WI38 (cell line): ENCODE measurements around the gene KRTAP2-2.
"Not testable (repeated sequence)": the region's sequence is repeated elsewhere in the genome, so short reads cannot be mapped to it uniquely, and the experiment has no call there.

ENCODE experiments used
- H3K4me3 ChIP-seq: 2 replicates; pipeline ENCODE4 v1.5.1; 2011; ENCODE audit warnings: low read depth, mild to moderate bottlenecking, control low read depth, low read length
- TF ChIP-seq, protein P1 (sequence below): IDR thresholded peaks from 2 replicates; pipeline ENCODE4 v1.5.1; 2012; ENCODE audit warnings: low read depth, mild to moderate bottlenecking, control low read depth, low read length

Gene KRTAP2-2, protein sequence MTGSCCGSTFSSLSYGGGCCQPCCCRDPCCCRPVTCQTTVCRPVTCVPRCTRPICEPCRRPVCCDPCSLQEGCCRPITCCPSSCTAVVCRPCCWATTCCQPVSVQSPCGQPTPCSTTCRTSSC

DNA sequence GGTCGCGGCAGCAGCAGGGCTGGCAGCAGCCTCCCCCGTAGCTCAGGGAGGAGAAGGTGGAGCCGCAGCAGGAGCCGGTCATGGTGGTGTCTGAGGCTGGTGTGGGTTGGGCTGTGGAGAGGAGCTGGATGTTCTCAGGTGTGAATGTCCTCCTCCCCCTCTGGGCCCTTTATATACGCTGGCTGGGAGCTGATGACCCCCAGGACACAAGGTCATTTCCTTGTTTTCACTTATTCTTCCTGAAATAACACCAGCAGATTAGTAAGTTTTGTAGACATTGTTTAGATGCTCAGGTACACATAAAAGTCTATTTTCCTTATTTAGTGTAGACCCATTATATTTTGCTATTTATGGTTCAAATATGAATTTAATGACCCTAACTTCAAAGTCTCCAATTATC, at the start of gene KRTAP2-2:
Gene KRTAP2-2 (minus strand): TSS at position 101 of the 400 bp plus-strand sequence. CDS start 19 bp downstream, at position 82.
- H3K4me3 ChIP-seq = not testable (repeated sequence)

DNA sequence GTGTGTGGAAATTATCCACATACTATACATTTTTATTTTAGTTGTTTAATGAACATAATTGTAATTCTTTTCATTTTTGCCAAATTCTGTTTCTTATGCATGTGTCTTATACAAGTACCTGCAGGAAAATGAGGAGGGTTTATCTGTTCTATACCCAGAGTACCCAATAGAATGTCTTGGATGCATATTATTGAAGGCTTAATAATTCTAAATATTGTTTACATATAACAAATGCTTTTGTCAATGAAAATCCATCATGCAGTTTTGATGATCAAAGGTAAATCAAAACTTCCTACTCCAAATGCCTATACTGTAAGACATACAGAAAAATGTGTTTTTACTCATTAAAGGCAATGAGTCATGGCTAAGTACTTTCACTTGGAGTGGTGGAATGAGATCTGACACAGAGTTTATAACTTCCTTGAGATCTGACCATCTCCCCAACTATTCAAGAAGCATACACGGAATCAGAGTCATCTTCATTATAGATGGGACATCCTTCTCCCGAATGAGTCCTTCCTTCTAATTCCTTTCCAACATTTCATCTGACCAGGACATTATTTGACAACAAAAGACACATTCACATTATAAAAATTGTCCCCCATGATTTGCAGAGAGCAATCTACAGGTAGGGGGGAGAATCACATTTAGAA, 49.5 kb upstream of the KRTAP2-2 start:
- H3K4me3 ChIP-seq = not testable (repeated sequence)

DNA sequence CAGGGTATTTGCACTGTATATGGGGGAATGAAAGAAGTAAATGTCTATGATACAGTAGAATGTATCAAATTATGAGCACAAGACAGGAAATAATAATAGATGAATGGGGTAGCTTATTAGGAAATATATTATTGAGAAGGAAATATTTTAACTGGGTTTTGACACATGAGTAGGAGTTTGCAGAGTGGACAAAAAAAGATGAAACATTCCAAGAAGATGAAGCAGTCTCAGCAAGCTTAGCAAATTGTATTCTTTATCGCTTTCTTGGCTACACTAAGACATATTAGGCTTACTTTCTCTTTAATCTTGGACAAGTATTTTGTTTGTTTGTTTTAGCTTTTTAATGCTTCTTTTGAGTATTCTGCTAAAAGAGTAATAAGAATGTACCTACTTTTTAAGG, 48.9 kb upstream of the KRTAP2-2 start:
- no peak overlapping the region for H3K4me3 ChIP-seq
- TF ChIP-seq, protein P1, sequence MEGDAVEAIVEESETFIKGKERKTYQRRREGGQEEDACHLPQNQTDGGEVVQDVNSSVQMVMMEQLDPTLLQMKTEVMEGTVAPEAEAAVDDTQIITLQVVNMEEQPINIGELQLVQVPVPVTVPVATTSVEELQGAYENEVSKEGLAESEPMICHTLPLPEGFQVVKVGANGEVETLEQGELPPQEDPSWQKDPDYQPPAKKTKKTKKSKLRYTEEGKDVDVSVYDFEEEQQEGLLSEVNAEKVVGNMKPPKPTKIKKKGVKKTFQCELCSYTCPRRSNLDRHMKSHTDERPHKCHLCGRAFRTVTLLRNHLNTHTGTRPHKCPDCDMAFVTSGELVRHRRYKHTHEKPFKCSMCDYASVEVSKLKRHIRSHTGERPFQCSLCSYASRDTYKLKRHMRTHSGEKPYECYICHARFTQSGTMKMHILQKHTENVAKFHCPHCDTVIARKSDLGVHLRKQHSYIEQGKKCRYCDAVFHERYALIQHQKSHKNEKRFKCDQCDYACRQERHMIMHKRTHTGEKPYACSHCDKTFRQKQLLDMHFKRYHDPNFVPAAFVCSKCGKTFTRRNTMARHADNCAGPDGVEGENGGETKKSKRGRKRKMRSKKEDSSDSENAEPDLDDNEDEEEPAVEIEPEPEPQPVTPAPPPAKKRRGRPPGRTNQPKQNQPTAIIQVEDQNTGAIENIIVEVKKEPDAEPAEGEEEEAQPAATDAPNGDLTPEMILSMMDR = no peak

DNA sequence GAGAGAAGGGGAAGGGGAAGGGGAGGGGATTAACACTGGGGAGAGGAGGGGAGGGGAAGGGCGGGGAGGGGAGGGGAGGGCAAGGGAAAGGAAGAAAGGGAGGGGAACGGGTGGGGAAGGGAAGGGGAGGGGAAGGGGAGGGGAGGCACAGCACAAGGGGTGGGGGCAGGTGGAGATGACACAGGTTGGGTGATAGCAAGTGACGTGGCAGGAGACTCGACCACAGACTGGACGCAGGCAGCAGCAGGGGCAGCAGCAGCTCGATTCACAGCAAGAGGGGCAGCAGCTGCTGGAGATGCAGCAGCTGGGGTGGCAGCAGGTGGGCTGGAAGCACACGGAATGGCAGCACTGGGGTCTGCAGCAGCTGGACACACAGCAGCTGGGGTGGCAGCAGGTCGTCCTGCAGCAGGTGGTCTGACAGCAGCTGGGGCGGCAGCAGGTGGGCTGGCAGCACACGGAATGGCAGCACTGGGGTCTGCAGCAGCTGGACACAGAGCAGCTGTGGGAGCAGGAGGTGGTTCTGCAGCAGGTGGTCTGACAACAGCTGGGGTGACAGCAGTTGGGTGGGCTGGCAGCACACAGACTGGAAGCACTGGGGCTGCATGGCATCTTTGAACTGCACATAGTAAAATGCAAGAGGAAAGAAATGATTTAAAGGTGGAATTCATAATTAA, 46.7 kb upstream of the KRTAP2-2 start, which contains the start of gene KRTAP4-16:
Gene KRTAP4-16 (minus strand): TSS at position 624 of the 674 bp plus-strand sequence. CDS start 0 bp downstream, at position 624.
- TF ChIP-seq, protein P1 = no peak
- H3K4me3 ChIP-seq = no peak within 1 kb of the TSS

DNA sequence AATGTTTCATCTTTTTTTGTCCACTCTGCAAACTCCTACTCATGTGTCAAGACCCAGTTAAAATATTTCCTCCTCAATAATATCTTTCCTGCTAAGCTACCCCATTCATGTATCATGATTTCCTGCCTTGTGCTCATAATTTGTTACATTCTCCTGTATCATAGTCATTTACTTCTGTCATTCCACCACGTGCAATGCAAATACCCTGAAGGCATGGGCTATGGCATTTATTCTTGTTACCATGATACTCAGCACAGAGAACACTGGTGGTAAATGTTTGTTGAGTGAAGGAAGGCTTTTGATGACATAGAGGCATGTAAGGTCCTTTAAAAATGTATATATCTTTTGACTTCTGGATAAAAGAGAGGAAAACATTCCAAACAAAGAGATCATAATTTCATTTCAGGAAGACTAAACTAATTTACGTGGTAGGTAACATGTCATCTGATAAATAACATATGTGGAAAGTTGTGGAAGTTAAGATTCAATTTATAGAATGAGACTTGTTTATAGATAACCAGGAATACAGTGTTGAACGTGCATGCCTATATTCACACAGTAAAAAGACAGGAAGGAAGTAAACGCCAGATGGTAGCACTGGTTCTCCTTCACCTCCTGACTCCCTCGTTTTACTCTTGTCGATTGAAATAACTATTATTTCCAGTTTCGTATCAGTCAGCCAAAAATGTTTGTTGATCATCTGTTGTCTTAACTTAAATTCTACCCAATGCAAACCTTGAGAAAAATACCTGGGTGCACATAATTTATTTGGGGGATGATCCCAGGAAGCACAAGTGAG, 44.9 kb upstream of the KRTAP2-2 start:
- H3K4me3 ChIP-seq = not testable (repeated sequence)

DNA sequence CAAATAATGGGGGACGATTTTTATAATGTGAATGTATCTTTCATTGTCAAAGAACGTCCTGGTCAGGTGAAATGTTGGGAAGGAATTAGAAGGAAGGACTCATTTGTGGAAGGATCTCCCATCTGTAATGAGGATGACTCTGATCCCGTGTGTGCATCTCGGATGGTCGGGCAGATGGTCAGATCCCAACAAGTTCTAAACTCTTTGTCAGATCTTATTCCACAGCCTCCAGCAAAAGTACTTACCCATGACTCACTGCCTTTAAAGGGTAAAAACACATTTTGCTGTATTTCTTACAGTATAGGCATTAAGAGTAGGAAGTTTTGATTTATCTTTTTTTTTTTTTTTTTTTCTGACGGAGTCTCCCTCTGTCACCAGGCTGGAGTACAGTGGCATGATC, 43.5 kb upstream of the KRTAP2-2 start:
- no peak overlapping the region for H3K4me3 ChIP-seq
- TF ChIP-seq, protein P1 = no peak

DNA sequence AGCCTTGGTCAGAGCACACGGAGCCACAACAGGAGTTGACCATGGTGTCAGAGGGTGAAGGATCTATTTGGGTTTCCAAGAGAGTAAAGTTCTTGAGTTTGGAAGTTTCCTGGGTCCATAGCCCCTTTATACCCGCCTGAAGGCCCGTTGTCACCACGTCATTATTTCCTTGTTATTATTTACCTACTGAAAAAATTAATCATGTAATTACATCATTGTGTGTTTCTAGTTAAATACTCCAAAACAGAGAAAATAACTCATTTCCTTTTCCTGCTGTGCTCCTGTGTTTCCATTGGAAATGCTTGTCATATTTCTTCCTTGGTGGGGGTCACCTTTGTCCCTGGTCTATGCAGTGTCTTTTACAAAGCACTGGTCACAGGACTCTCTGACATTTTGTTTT, 43.0 kb upstream of the KRTAP2-2 start, which contains the start of gene KRTAP4-8:
Gene KRTAP4-8 (minus strand): TSS at position 101 of the 400 bp plus-strand sequence. CDS start 58 bp downstream, at position 43.
- TF ChIP-seq, protein P1 = no peak
- H3K4me3 ChIP-seq = no peak within 1 kb of the TSS

DNA sequence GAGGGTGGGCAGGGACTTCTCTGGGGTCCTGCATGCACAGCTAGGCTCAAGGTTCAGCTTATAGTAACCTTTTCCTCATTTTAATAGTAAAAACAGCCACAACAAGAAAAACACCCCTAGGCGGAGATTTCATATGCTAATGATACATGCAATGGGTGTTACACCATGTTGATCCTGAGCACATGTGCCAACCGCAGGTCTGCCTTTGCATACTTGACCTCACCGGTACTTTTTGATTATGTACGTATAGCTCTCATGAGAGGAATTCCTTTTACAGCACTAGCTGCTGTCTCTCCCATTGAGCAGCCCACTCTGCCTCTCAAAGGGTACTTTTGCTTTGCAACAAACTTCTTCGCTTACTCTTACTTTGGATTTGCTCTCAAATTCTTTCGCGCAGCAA, 41.0 kb upstream of the KRTAP2-2 start:
- H3K4me3 ChIP-seq = no peak overlapping the region
- TF ChIP-seq, protein P1 = no peak

DNA sequence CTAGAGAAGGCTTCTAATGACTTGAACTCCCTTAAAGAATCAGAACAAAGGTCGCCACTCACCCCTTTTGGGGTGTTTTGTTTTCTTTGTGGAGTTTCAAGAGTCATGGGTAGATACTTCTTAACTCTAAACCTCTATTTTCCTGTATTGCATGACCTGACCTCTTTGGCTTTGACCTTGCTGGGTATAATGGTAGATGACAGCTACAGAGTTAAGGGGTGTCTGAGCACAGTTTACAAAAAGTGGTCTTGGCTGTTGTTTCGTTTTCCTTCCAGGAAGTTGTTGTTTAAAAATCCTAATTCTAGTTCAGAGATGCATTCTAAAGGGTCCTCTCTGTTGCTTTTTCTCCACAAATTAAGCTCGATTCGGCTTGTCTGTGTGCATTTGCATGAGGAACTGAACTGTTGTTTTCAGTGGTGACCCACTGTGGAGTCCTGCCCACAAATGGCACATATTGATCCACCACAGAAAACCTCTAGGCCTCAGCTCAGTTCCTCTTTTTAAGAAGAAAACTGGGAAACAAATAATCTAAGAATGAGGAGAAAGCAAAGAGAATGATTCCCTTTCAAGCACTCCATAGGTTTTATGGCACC, 33.8 kb upstream of the KRTAP2-2 start:
- H3K4me3 ChIP-seq = not testable (repeated sequence)

DNA sequence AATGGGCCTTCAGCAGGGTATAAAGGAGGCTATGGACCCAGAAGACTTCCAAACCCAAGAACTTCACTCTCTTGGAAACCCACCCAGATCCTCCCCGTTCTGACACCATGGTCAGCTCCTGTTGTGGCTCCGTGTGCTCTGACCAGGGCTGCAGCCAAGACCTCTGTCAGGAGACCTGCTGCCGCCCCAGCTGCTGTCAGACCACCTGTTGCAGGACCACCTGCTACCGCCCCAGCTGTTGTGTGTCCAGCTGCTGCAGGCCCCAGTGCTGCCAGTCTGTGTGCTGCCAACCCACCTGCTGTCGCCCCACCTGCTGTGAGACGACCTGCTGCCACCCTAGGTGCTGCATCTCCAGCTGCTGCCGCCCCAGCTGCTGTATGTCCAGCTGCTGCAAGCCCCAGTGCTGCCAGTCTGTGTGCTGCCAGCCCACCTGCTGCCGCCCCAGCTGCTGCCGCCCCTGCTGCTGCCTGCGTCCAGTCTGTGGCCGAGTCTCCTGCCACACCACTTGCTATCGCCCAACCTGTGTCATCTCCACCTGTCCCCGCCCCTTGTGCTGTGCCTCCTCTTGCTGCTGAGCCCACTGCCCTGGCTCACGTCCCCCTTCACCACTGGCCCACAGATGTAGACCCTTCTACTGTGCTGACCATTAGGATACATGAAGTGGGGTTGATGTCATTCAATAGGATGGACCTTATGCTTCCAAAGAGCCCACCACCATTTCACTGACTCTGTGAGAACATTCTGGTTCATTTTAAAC, 29.2 kb upstream of the KRTAP2-2 start, which contains the start of gene KRTAP4-7:
Gene KRTAP4-7 (plus strand): TSS at position 51 of the 757 bp plus-strand sequence. CDS start 57 bp downstream, at position 108.
- H3K4me3 ChIP-seq = not testable (repeated sequence)

DNA sequence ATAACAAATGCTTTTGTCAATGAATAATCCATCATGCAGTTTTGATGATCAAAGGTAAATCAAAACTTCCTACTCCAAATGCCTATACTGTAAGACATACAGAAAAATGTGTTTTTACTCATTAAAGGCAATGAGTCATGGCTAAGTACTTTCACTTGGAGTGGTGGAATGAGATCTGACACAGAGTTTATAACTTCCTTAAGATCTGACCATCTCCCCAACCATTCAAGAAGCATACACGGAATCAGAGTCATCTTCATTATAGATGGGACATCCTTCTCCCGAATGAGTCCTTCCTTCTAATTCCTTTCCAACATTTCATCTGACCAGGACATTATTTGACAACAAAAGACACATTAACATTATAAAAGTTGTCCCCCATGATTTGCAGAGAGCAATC, 28.4 kb upstream of the KRTAP2-2 start:
- not testable (repeated sequence) for H3K4me3 ChIP-seq
